SU-DHL-6 (cell line): ENCODE measurements around the gene NTRK2.

Source experiments
- H2AFZ ChIP-seq: fragments of 200-600 bp; sonication (generic); 2 replicates; pipeline ENCODE4 v1.6.1; 2014; ENCODE audit warnings: low read depth, mild to moderate bottlenecking, moderate library complexity, mixed read lengths, antibody characterized with exemption, low read length; ENCODE audit not compliant: severe bottlenecking
- H3F3A ChIP-seq: fragments of 200-600 bp; shearing (Covaris generic); 2 replicates; pipeline ENCODE4 v1.6.0; 2016; ENCODE audit warnings: antibody characterized with exemption, mild to moderate bottlenecking; ENCODE audit not compliant: insufficient read depth
- H3K27ac ChIP-seq: fragments of 200-600 bp; sonication (generic); 2 replicates; pipeline ENCODE4 v1.5.1; 2016; ENCODE audit warnings: low read depth, mild to moderate bottlenecking, low read length, moderate library complexity, mixed read lengths
- H3K27me3 ChIP-seq: fragments of 200-600 bp; sonication (generic), shearing (Covaris generic); 2 replicates; pipeline ENCODE4 v1.6.0; 2014; ENCODE audit warnings: mild to moderate bottlenecking, low read length
- H3K36me3 ChIP-seq: fragments of 200-600 bp; sonication (generic); 2 replicates; pipeline ENCODE4 v1.6.1; 2014; ENCODE audit warnings: mild to moderate bottlenecking, low read length, mixed read lengths
- H3K4me2 ChIP-seq: fragments of 300-600, 200-600 bp; shearing (Covaris generic), sonication (generic); 2 replicates; pipeline ENCODE4 v1.6.0; 2014; ENCODE audit warnings: low read length, low read depth, mild to moderate bottlenecking; ENCODE audit not compliant: poor library complexity, severe bottlenecking
- H3K4me3 ChIP-seq: fragments of 200-600 bp; sonication (generic); 2 replicates; pipeline ENCODE4 v1.5.1; 2014; ENCODE audit warnings: antibody characterized with exemption, low read length, mild to moderate bottlenecking, mixed read lengths; ENCODE audit not compliant: insufficient read depth, poor library complexity, severe bottlenecking
- H3K79me2 ChIP-seq: fragments of 200-600 bp; sonication (generic); 2 replicates; pipeline ENCODE4 v1.6.1; 2014; ENCODE audit warnings: mild to moderate bottlenecking, low read length, moderate library complexity; ENCODE audit not compliant: insufficient read depth
- H3K9ac ChIP-seq: fragments of 200-600 bp; sonication (generic); 2 replicates; pipeline ENCODE4 v1.7.0; 2014; ENCODE audit warnings: mild to moderate bottlenecking, low read length
- H3K9me2 ChIP-seq: fragments of 200-600 bp; sonication (generic); replicated peaks from 2 replicates; pipeline ENCODE4 v1.6.1; 2014; ENCODE audit warnings: low read length; ENCODE audit not compliant: insufficient read depth
- H3K9me3 ChIP-seq: fragments of 200-600 bp; sonication (generic); 2 replicates; pipeline ENCODE4 v1.6.1; 2014; ENCODE audit warnings: low read length, mixed read lengths; ENCODE audit not compliant: insufficient read depth
- H4K20me1 ChIP-seq: fragments of 200-600 bp; sonication (generic); 2 replicates; pipeline ENCODE4 v1.6.1; 2014; ENCODE audit warnings: low read depth, mild to moderate bottlenecking, antibody characterized with exemption, low read length, moderate library complexity, mixed read lengths
- CTCF ChIP-seq: fragments of 200-600 bp; sonication (generic); IDR thresholded peaks from one replicate; pipeline ENCODE4 v1.5.1; 2017; ENCODE audit warnings: antibody characterized with exemption, mild to moderate bottlenecking, low read length, moderate library complexity; ENCODE audit not compliant: insufficient read depth, poor library complexity, severe bottlenecking
- EZH2phosphoT487 ChIP-seq: fragments of 200-600 bp; sonication (generic), shearing (Covaris generic); conservative IDR thresholded peaks from 2 replicates; pipeline ENCODE4 v1.6.1; 2018; ENCODE audit warnings: mild to moderate bottlenecking, antibody characterized with exemption, low read length, moderate library complexity, mixed read lengths

NTRK2 gene

GRCh38 chr9:84710701-84711397 lies 41.3 kb downstream of the NTRK2 start:
- Histone ChIP-seq H4K20me1 (no peaks in the 10 kb centered on the region), H3K9ac (no peak overlapping the region), H3K9me2 (no peaks in the 10 kb centered on the region), H2AFZ (no peak overlapping the region), H3K27ac (no peak overlapping the region), H3K27me3 (no peaks in the 10 kb centered on the region), H3K4me3 (no peak overlapping the region), H3K9me3 (no peaks in the 10 kb centered on the region), H3F3A (no peaks in the 10 kb centered on the region), H3K4me2 (no peak overlapping the region), H3K79me2 (no peaks in the 10 kb centered on the region), H3K36me3 (no peaks in the 10 kb centered on the region)
- no peak for TF ChIP-seq EZH2phosphoT487
- TF ChIP-seq CTCF = no peak

GRCh38 chr9:84711398-84711777 lies 41.9 kb downstream of the NTRK2 start:
- Histone ChIP-seq H3K9me3 (no peaks in the 10 kb centered on the region), H4K20me1 (no peaks in the 10 kb centered on the region)

GRCh38 chr9:84711936-84712335 lies 42.4 kb downstream of the NTRK2 start:
- no peaks in the 10 kb centered on the region for H3K9me3 ChIP-seq
- H3K27me3 ChIP-seq = no peaks in the 10 kb centered on the region
- H3F3A ChIP-seq = no peaks in the 10 kb centered on the region
- no peak overlapping the region for H3K4me2 ChIP-seq
- no peaks in the 10 kb centered on the region for H3K36me3 ChIP-seq
- no peak overlapping the region for H2AFZ ChIP-seq
- no peaks in the 10 kb centered on the region for H3K9me2 ChIP-seq
- no peaks in the 10 kb centered on the region for H4K20me1 ChIP-seq
- H3K79me2 ChIP-seq = no peaks in the 10 kb centered on the region
- H3K4me3 ChIP-seq = no peak overlapping the region
- TF ChIP-seq CTCF = no peak
- TF ChIP-seq EZH2phosphoT487 = no peak
- H3K9ac ChIP-seq = no peak overlapping the region
- no peak overlapping the region for H3K27ac ChIP-seq

More at GRCh38 chr9:84711398-84711777, 41.9 kb downstream of the NTRK2 start:
- Histone ChIP-seq H3K4me3 (no peak overlapping the region), H3K27ac (no peak overlapping the region), H3F3A (no peaks in the 10 kb centered on the region), H3K79me2 (no peaks in the 10 kb centered on the region), H3K9ac (no peak overlapping the region), H3K27me3 (no peaks in the 10 kb centered on the region), H2AFZ (no peak overlapping the region), H3K36me3 (no peaks in the 10 kb centered on the region), H3K4me2 (no peak overlapping the region), H3K9me2 (no peaks in the 10 kb centered on the region)
- TF ChIP-seq EZH2phosphoT487 (no peak), CTCF (no peak)
